Measurements from ENCODE around the gene ELP1.

DNA sequence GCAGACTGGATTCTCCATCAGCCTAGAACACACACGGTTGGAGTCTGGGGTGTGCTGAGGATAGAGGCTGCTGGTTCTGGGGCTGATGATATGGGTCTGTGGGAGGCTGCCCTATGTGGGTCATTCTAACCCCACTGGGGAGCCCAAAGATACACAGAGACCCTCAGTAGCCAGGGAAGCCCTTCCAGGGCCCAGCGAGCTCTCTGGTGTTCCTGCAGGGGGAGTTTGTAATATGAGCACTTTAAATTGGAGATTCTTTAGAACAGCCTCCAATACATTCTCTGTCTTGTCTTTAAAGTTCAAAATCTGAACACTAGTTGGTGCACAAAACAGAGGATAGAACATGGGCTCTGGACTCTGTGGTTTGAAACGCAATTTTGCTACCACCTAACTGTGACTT lies 69.5 kb downstream of the ELP1 start:
- TF ChIP-seq POLR2A (IDR thresholded peaks at IDR 0.05) (no peak), CTCF (IDR thresholded peaks at IDR 0.05 in 4 of 5, conservative IDR thresholded peaks at IDR 0.05 in 1 of 5) (no peak)

Data from gastrocnemius medialis (tissue), 4 donors.